ENCODE data around the gene ZSCAN25. TPM values are rescaled to one million over a fixed set of nuclear protein-coding genes. Genes with fewer than 3 reads are reported as not detected.

The ZSCAN25 gene
- total and polyA plus RNA-seq, 7 experiments from 2014 or later, result 15.5 to 51.6 (median 40.6) TPM

GRCh38 chr7:99597762-99598501 is 18.8 kb upstream of the ZSCAN25 start, which contains the start of gene TMEM225B:
Gene TMEM225B, plus strand, starts transcription at chr7:99598267. Its CDS starts 6,122 bp downstream, at chr7:99604389.
- H3K4me1 Mint-ChIP-seq, result peaks cover 0 to 3% (median 0%) of the 10 kb centered on the region in 7 donors
- no peaks in the 10 kb centered on the region for H3K9me3 Mint-ChIP-seq
- ATAC-seq (no peak), DNase-seq (peak in 5 of 9 donors; percentile 24 to 46 (median 38))
- ChIA-PET CTCF (no interaction called here), POLR2A (interaction anchor here (0.7 kb wide), 1 partner anchor 19 kb away, joined by 3 read pairs; the partner anchor contains the start of gene ZSCAN25)
- Histone ChIP-seq H3K4me1 (ENCODE audit: control insufficient read depth in 2 of 2, insufficient read depth in 2 of 2, low read length in 2 of 2) (no peaks in the 10 kb centered on the region), H3K27me3 (ENCODE audit: control insufficient read depth in 2 of 2, insufficient read depth in 2 of 2, low read length in 2 of 2) (no peaks in the 10 kb centered on the region), H3K27ac (ENCODE audit: low read depth, low read length) (no peak within 1 kb of the TSS), H3K36me3 (ENCODE audit: control insufficient read depth in 2 of 3, insufficient read depth in 3 of 3, low read length in 3 of 3) (no peaks in the 10 kb centered on the region), H3K4me3 (ENCODE audit: low read length) (no peak within 1 kb of the TSS), H3K9me3 (ENCODE audit: control insufficient read depth in 2 of 3, low read length in 3 of 3) (no peaks in the 10 kb centered on the region)
- intact Hi-C loops (cut with micrococcal nuclease), result no loop called here
- H3K36me3 Mint-ChIP-seq, result no peaks in the 10 kb centered on the region
- H3K27ac Mint-ChIP-seq, result no peak within 1 kb of the TSS
- no peaks in the 10 kb centered on the region for H3K27me3 Mint-ChIP-seq
- H3K4me3 Mint-ChIP-seq, result no peak within 1 kb of the TSS

GRCh38 chr7:99599836-99600235 is 16.9 kb upstream of the ZSCAN25 start:
- no peak overlapping the region for H3K27ac Mint-ChIP-seq
- ATAC-seq, result no peak

GRCh38 chr7:99601656-99602310 is 15.0 kb upstream of the ZSCAN25 start:
- H3K4me1 Mint-ChIP-seq, result peaks cover 0 to 6% (median 0%) of the 10 kb centered on the region in 7 donors
- no peaks in the 10 kb centered on the region for H3K4me1 ChIP-seq (ENCODE audit: control insufficient read depth in 2 of 2, insufficient read depth in 2 of 2, low read length in 2 of 2)
- H3K36me3 Mint-ChIP-seq, result no peaks in the 10 kb centered on the region
- ChIA-PET POLR2A (interaction anchor here (1.4 kb wide), 1 partner anchor 15 kb away, joined by 4 read pairs; the partner anchor contains the start of gene ZSCAN25), CTCF (no interaction called here)
- no peaks in the 10 kb centered on the region for H3K36me3 ChIP-seq (ENCODE audit: control insufficient read depth in 2 of 3, insufficient read depth in 3 of 3, low read length in 3 of 3)
- no peaks in the 10 kb centered on the region for H3K27me3 ChIP-seq (ENCODE audit: control insufficient read depth in 2 of 2, insufficient read depth in 2 of 2, low read length in 2 of 2)
- ATAC-seq (no peak), DNase-seq (peak in 1 of 9 donors; percentile 18)
- H3K27ac ChIP-seq (ENCODE audit: low read depth, low read length), result no peak overlapping the region
- peak overlapping the region in 1 of 9 donors; percentile 21 for H3K27ac Mint-ChIP-seq
- peaks cover 0 to 2% (median 0%) of the 10 kb centered on the region in 5 donors for H3K27me3 Mint-ChIP-seq
- no peak overlapping the region for H3K4me3 ChIP-seq (ENCODE audit: low read length)
- H3K9me3 ChIP-seq (ENCODE audit: control insufficient read depth in 2 of 3, low read length in 3 of 3), result no peaks in the 10 kb centered on the region
- no peak overlapping the region for H3K4me3 Mint-ChIP-seq
- intact Hi-C loops (cut with micrococcal nuclease), result no loop called here
- H3K9me3 Mint-ChIP-seq, result no peaks in the 10 kb centered on the region

More at GRCh38 chr7:99599836-99600235, 16.9 kb upstream of the ZSCAN25 start:
- CTCF ChIA-PET, result interaction anchor here (0.7 kb wide), 1 partner anchor 269 kb away, joined by 3 read pairs; no protein-coding TSS in a partner anchor
- Histone ChIP-seq H3K27ac (ENCODE audit: low read depth, low read length) (no peak overlapping the region), H3K9me3 (ENCODE audit: control insufficient read depth in 2 of 3, low read length in 3 of 3) (no peaks in the 10 kb centered on the region), H3K4me1 (ENCODE audit: control insufficient read depth in 2 of 2, insufficient read depth in 2 of 2, low read length in 2 of 2) (no peaks in the 10 kb centered on the region), H3K27me3 (ENCODE audit: control insufficient read depth in 2 of 2, insufficient read depth in 2 of 2, low read length in 2 of 2) (no peaks in the 10 kb centered on the region), H3K4me3 (ENCODE audit: low read length) (no peak overlapping the region), H3K36me3 (ENCODE audit: control insufficient read depth in 2 of 3, insufficient read depth in 3 of 3, low read length in 3 of 3) (no peaks in the 10 kb centered on the region)
- POLR2A ChIA-PET, result no interaction called here
- no peaks in the 10 kb centered on the region for H3K9me3 Mint-ChIP-seq
- DNase-seq, result no peak
- H3K4me3 Mint-ChIP-seq, result no peak overlapping the region
- intact Hi-C loops (cut with micrococcal nuclease), result no loop called here
- no peaks in the 10 kb centered on the region for H3K27me3 Mint-ChIP-seq
- no peaks in the 10 kb centered on the region for H3K36me3 Mint-ChIP-seq
- H3K4me1 Mint-ChIP-seq, result peaks cover 0 to 6% (median 0%) of the 10 kb centered on the region in 7 donors

- Mint-ChIP-seq H3K36me3 (no peaks in the 10 kb centered on the region), H3K4me3 (no peak overlapping the region), H3K27me3 (peaks cover 0 to 2% (median 0%) of the 10 kb centered on the region in 5 donors), H3K9me3 (no peaks in the 10 kb centered on the region), H3K4me1 (peaks cover 0 to 6% (median 0%) of the 10 kb centered on the region in 7 donors), H3K27ac (no peak overlapping the region)
- intact Hi-C loops (cut with micrococcal nuclease), result no loop called here
- Histone ChIP-seq H3K9me3 (ENCODE audit: control insufficient read depth in 2 of 3, low read length in 3 of 3) (no peaks in the 10 kb centered on the region), H3K27me3 (ENCODE audit: control insufficient read depth in 2 of 2, insufficient read depth in 2 of 2, low read length in 2 of 2) (no peaks in the 10 kb centered on the region), H3K36me3 (ENCODE audit: control insufficient read depth in 2 of 3, insufficient read depth in 3 of 3, low read length in 3 of 3) (no peaks in the 10 kb centered on the region), H3K4me3 (ENCODE audit: low read length) (no peak overlapping the region), H3K4me1 (ENCODE audit: control insufficient read depth in 2 of 2, insufficient read depth in 2 of 2, low read length in 2 of 2) (no peaks in the 10 kb centered on the region), H3K27ac (ENCODE audit: low read depth, low read length) (no peak overlapping the region)
- ATAC-seq (no peak), DNase-seq (no peak)
- ChIA-PET POLR2A (no interaction called here), CTCF (no interaction called here)
These were observed 11.2 kb upstream of the ZSCAN25 start for GRCh38 chr7:99605527-99605926.

- CTCF ChIA-PET, result no interaction called here
- Histone ChIP-seq H3K36me3 (ENCODE audit: control insufficient read depth in 2 of 3, insufficient read depth in 3 of 3, low read length in 3 of 3) (no peaks in the 10 kb centered on the region), H3K4me1 (ENCODE audit: control insufficient read depth in 2 of 2, insufficient read depth in 2 of 2, low read length in 2 of 2) (no peaks in the 10 kb centered on the region), H3K27ac (ENCODE audit: low read depth, low read length) (no peak overlapping the region), H3K4me3 (ENCODE audit: low read length) (no peak overlapping the region), H3K27me3 (ENCODE audit: control insufficient read depth in 2 of 2, insufficient read depth in 2 of 2, low read length in 2 of 2) (no peaks in the 10 kb centered on the region), H3K9me3 (ENCODE audit: control insufficient read depth in 2 of 3, low read length in 3 of 3) (no peaks in the 10 kb centered on the region)
- intact Hi-C loops (cut with micrococcal nuclease), result no loop called here
- H3K36me3 Mint-ChIP-seq, result peaks cover 0 to 2% (median 0%) of the 10 kb centered on the region in 5 donors
- H3K27ac Mint-ChIP-seq, result no peak overlapping the region
- H3K4me1 Mint-ChIP-seq, result peaks cover 0 to 6% (median 0%) of the 10 kb centered on the region in 7 donors
- DNase-seq (no peak), ATAC-seq (no peak)
- no peak overlapping the region for H3K4me3 Mint-ChIP-seq
- H3K27me3 Mint-ChIP-seq, result peaks cover 0 to 2% (median 0%) of the 10 kb centered on the region in 5 donors
- POLR2A ChIA-PET, result interaction anchor here (1.1 kb wide), 1 partner anchor 10 kb away, joined by 4 read pairs; no protein-coding TSS in a partner anchor
- no peaks in the 10 kb centered on the region for H3K9me3 Mint-ChIP-seq
These were observed 10.2 kb upstream of the ZSCAN25 start for GRCh38 chr7:99606531-99606930.

- no peaks in the 10 kb centered on the region for H3K9me3 Mint-ChIP-seq
- H3K4me1 Mint-ChIP-seq, result peaks cover 0 to 6% (median 0%) of the 10 kb centered on the region in 7 donors
- H3K4me3 Mint-ChIP-seq, result no peak overlapping the region
- ChIA-PET CTCF (no interaction called here), POLR2A (no interaction called here)
- H3K4me1 ChIP-seq (ENCODE audit: control insufficient read depth in 2 of 2, insufficient read depth in 2 of 2, low read length in 2 of 2), result no peaks in the 10 kb centered on the region
- H3K4me3 ChIP-seq (ENCODE audit: low read length), result no peak overlapping the region
- DNase-seq (no peak), ATAC-seq (no peak)
- H3K36me3 Mint-ChIP-seq, result peaks cover 0 to 2% (median 0%) of the 10 kb centered on the region in 5 donors
- no peaks in the 10 kb centered on the region for H3K36me3 ChIP-seq (ENCODE audit: control insufficient read depth in 2 of 3, insufficient read depth in 3 of 3, low read length in 3 of 3)
- intact Hi-C loops (cut with micrococcal nuclease), result no loop called here
- H3K27me3 Mint-ChIP-seq, result peaks cover 0 to 2% (median 0%) of the 10 kb centered on the region in 5 donors
- H3K27ac Mint-ChIP-seq, result no peak overlapping the region
- no peaks in the 10 kb centered on the region for H3K27me3 ChIP-seq (ENCODE audit: control insufficient read depth in 2 of 2, insufficient read depth in 2 of 2, low read length in 2 of 2)
- H3K9me3 ChIP-seq (ENCODE audit: control insufficient read depth in 2 of 3, low read length in 3 of 3), result no peaks in the 10 kb centered on the region
- no peak overlapping the region for H3K27ac ChIP-seq (ENCODE audit: low read depth, low read length)
These were observed 9.2 kb upstream of the ZSCAN25 start for GRCh38 chr7:99607548-99607947.

All from naive thymus-derived CD4-positive, alpha-beta T cell (primary cell).